ENCODE measurements around the gene BLOC1S5.

GRCh38 chr6:7975764-7976146 lies 88.4 kb downstream of the BLOC1S5 start:
- TF ChIP-seq TAF1 (IDR thresholded peaks at IDR 0.05; ENCODE audit: borderline replicate concordance, low read depth, low read length) = no peak
- TF ChIP-seq MAX (IDR thresholded peaks at IDR 0.05; ENCODE audit: low read depth) = no peak
- TF ChIP-seq YY1 (IDR thresholded peaks at IDR 0.05; ENCODE audit: low read depth) = no peak

Data from SK-N-SH (cell line).